Gastroesophageal sphincter (tissue), 4 donors: Measurements from ENCODE around the gene MRPS9. TPM values are rescaled to one million over a fixed set of nuclear protein-coding genes. Genes with fewer than 3 reads are reported as not detected.

Experiments used
- ATAC-seq: fragments of 150-250 bp; one replicate; pipeline ENCODE4 v1.9.1; 2016; ENCODE audit warnings: mild to moderate bottlenecking, moderate library complexity
- H3K27ac ChIP-seq, 4 donors: fragments of 200-600 bp; sonication (generic) in 3 of 4; 1 replicate in 3 of 4; 2 replicates in 1 of 4; pipeline ENCODE4 v1.5.1; 2016 to 2019
- H3K27me3 ChIP-seq: fragments of 200-600 bp; sonication (generic); one replicate; pipeline ENCODE4 v1.5.1; 2019
- H3K36me3 ChIP-seq, 2 donors: fragments of 200-600 bp; sonication (generic); one replicate each; pipeline ENCODE4 v1.5.1; 2019; ENCODE audit warnings: control low read depth in 1 of 2
- H3K4me1 ChIP-seq, 3 donors: fragments of 200-600 bp; sonication (generic); 1 replicate in 2 of 3; 2 replicates in 1 of 3; pipeline ENCODE4 v1.5.1; 2016 to 2019; ENCODE audit warnings: control low read depth in 2 of 3
- H3K4me3 ChIP-seq, 2 donors: fragments of 200-600 bp; sonication (generic); one replicate each; pipeline ENCODE4 v1.5.1; 2019; ENCODE audit warnings: mild to moderate bottlenecking in 1 of 2, moderate library complexity in 1 of 2
- H3K9me3 ChIP-seq, 3 donors: fragments of 200-600 bp; sonication (generic); one replicate each; pipeline ENCODE4 v1.5.1; 2017 to 2019; ENCODE audit warnings: control low read depth in 2 of 3
- CTCF ChIP-seq, 4 experiments: fragments of 200-600 bp in 2 of 4; fragments of 450-650 bp in 2 of 4; sonication (generic) in 1 of 4; IDR thresholded peaks; one replicate each; pipeline ENCODE4 v1.5.1; 2017 to 2019; ENCODE audit warnings: antibody characterized with exemption in 4 of 4, mild to moderate bottlenecking in 2 of 4, moderate library complexity in 2 of 4
- EP300 ChIP-seq: sonication (generic); formaldehyde crosslinking; IDR thresholded peaks from one replicate; pipeline ENCODE4 v1.6.1; 2017; ENCODE audit warnings: antibody characterized with exemption, mild to moderate bottlenecking
- POLR2A ChIP-seq, 2 donors: fragments of 450-650 bp; IDR thresholded peaks; one replicate each; pipeline ENCODE4 v1.6.1; 2017; ENCODE audit warnings: antibody characterized with exemption in 2 of 2, mild to moderate bottlenecking in 2 of 2, moderate library complexity in 1 of 2
- POLR2AphosphoS5 ChIP-seq: sonication (generic); formaldehyde crosslinking; IDR thresholded peaks from one replicate; pipeline ENCODE4 v1.6.1; 2017; ENCODE audit warnings: antibody characterized with exemption
- WGBS, 2 donors: methylation state at CpG; one replicate each; pipeline ENCODE4 v1.1.5; 2018; ENCODE audit warnings: low coverage in 1 of 2; 5-methylcytosine and 5-hydroxymethylcytosine counted together
- total RNA-seq, 4 donors: library from RNA; depleted of rRNA; stranded (reverse); fragments of >200 nt; gene quantifications; one replicate each; pipeline ENCODE4 v1.1.0, GENCODE V29; 2016

Gene MRPS9
- 10 to 100 TPM; 21.1 to 26.8 (median 23.2) TPM for total RNA-seq

DNA sequence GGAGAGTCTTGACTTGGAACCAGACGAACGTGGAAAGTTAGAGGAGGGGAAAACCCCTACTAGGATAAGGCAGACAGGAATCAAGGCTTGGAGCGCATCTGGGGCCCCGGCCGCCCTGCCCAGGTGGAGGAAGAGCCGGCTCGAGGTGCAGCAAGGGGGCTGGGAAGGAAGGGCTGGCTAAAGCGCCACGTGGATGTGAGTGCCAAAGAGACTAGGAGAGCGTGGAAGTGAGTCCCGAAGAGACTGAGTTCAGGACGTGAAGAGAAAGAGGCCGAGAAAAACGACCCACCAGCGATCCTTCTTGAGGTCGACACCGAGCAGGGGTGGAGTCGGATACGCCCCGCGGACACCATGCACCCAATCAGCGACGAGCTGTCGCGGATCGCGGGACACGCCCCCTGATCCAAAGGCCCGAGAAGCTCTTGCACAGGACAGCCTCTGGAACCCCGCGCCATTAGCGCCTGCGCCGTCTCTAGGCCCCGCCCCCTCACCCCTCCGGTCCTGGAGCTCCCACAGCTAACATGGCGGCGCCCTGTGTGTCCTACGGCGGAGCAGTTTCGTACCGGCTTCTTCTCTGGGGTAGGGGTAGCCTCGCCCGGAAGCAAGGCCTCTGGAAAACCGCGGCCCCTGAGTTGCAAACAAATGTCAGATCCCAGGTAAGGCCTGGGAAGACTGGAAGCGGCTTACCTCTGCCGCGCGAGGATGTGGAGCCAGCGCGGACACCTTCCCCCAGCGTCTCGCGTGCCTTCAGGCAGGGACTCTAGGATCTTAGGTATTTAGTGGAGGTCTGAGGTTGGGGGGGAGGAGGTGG, at the start of gene MRPS9:
Gene MRPS9 (plus strand): TSS at position 498 of the 811 bp plus-strand sequence. CDS start 24 bp downstream, at position 522.
- Histone ChIP-seq H3K27ac (peak within 1 kb of the TSS; percentile 85 to 88 (median 86)), H3K4me3 (peak within 1 kb of the TSS; percentile 60 to 79), H3K9me3 (no peaks in the 10 kb centered on the region), H3K36me3 (no peaks in the 10 kb centered on the region), H3K4me1 (peaks cover 0 to 45% (median 9%) of the 10 kb centered on the region in 3 donors), H3K27me3 (no peaks in the 10 kb centered on the region)
- 0% methylated on average over 11 to 12 of the region's 55 CpGs for WGBS, 2 donors
- ATAC-seq, result peak; percentile 100
- TF ChIP-seq CTCF (IDR thresholded peaks at IDR 0.05) (peak in 1 of 4 experiments; percentile 15), EP300 (no peak), POLR2A (IDR thresholded peaks at IDR 0.05) (peak; percentile 20 to 57), POLR2AphosphoS5 (peak; percentile 45)

DNA sequence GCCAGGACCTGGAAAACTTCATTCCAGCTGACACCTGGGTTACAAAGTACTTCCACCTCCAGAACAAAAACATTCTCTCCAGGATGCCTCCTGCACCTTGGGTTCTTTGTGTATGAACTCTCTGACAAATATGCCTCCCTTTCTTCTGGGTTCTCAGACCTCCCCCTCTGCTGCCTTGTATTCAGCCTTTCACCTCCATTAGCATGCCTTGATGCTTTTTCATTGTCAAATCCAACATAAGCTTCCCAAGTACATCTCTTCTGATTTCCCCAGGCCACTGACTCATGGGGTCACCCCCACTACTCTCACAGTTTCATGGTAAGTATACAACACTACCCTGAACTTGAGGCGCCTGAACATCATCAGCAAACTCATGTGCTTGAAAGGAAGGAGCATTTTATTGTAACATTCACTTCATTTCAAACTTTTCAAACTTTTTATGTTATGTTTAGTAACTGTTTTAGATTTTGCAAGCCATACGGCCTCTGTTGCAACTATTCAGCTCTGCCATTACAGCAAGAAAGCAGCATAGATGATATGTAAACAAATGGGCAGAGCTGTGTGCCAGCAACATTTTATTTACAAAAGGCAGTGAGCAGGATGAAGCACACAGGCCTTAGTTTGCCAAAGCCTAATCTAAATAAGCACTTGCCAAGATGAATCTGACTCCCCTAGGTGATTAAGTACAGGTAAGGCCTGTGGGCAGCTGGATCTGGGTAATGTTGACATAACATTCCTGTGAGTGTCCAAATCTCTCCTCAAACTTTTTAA, 32.5 kb upstream of the MRPS9 start:
- 46 to 52% methylated on average over 2 of the region's 2 CpGs for WGBS, 2 donors
- no peak for ATAC-seq
- no peaks in the 10 kb centered on the region for H3K27me3 ChIP-seq
- peaks cover 0 to 38% (median 0%) of the 10 kb centered on the region in 3 donors for H3K9me3 ChIP-seq
- TF ChIP-seq EP300 (no peak), POLR2AphosphoS5 (peak; percentile 18)
- H3K27ac ChIP-seq, result no peak overlapping the region
- no peaks in the 10 kb centered on the region for H3K4me1 ChIP-seq
- no peaks in the 10 kb centered on the region for H3K36me3 ChIP-seq
- no peak overlapping the region for H3K4me3 ChIP-seq

DNA sequence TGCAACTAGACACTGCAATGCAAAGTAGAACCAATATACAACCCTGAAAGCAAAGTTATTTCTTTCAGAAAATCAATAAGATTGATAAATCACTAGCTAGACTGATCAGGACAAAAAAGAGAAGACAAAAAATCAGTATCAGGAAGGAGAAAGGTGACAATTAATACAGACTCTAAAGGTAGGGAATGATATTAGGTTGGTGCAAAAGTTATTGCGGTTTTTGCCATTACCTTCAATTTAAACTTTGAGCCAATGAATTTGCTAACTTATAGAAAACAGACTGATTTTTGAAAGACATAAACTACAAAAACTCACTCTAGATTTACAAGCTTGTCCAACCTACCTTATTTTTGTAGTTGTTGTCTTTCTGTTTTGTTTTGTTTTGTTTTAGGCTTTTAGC, 30.5 kb upstream of the MRPS9 start:
- TF ChIP-seq CTCF (IDR thresholded peaks at IDR 0.05) (no peak), EP300 (no peak), POLR2AphosphoS5 (no peak), POLR2A (IDR thresholded peaks at IDR 0.05) (no peak)
- no peak overlapping the region for H3K4me3 ChIP-seq
- no peak for ATAC-seq
- 92 to 100% methylated on average over 1 of the region's 1 CpG for WGBS, 2 donors
- peaks cover 0 to 24% (median 0%) of the 10 kb centered on the region in 3 donors for H3K9me3 ChIP-seq
- H3K4me1 ChIP-seq, result no peaks in the 10 kb centered on the region
- no peak overlapping the region for H3K27ac ChIP-seq
- no peaks in the 10 kb centered on the region for H3K36me3 ChIP-seq
- H3K27me3 ChIP-seq, result no peaks in the 10 kb centered on the region

DNA sequence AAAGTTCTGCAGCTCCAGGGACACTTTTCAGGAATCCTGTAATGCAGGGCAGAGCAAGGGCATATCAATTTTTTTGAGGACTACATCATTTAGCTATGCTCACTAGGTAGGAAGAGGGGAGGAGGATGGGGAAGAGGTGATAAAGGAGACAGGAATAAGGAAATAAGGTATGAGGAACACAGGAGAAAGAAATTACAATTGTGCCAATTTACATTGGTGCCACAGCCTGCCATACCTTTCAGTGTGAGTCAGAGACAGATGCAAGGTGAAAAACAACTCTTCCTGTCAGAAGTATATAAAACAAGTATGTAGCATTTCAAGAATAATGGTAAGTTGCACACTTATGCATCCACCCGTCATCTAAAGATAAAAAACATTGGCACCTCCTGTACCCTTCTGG, 5.4 kb upstream of the MRPS9 start:
- H3K27me3 ChIP-seq, result no peaks in the 10 kb centered on the region
- H3K27ac ChIP-seq, result no peak overlapping the region
- WGBS, 2 donors, result 80 to 93% methylated on average over 1 of the region's 1 CpG
- ATAC-seq, result no peak
- H3K9me3 ChIP-seq, result no peaks in the 10 kb centered on the region
- H3K36me3 ChIP-seq, result no peaks in the 10 kb centered on the region
- no peak overlapping the region for H3K4me3 ChIP-seq
- TF ChIP-seq POLR2A (IDR thresholded peaks at IDR 0.05) (no peak), CTCF (IDR thresholded peaks at IDR 0.05) (no peak), EP300 (no peak), POLR2AphosphoS5 (no peak)
- peaks cover 0 to 7% (median 4%) of the 10 kb centered on the region in 3 donors for H3K4me1 ChIP-seq

DNA sequence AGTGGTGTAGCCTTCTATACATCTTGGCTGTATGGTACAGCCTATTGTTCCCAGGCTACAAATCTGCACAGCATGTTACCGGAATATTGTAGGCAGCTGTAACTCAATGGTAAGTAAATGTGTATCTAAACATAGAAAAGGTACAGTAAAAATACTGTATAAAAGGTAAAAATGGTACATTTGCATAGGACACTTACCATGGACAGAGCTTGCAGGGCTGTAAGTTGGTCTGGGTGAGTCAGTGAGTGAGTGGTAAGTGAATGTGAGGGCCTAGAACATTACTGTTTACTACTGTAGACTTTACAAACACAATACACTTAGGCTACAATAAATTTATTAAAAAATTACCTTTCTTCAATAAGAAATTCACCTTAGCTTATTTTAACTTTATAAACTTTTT, 3.7 kb upstream of the MRPS9 start:
- Histone ChIP-seq H3K27ac (no peak overlapping the region), H3K4me1 (peaks cover 0 to 15% (median 9%) of the 10 kb centered on the region in 3 donors), H3K9me3 (no peaks in the 10 kb centered on the region), H3K4me3 (no peak overlapping the region), H3K27me3 (no peaks in the 10 kb centered on the region), H3K36me3 (no peaks in the 10 kb centered on the region)
- ATAC-seq, result no peak
- WGBS, 2 donors, result 90% methylated on average over 1 of the region's 1 CpG; no CpG with 5 or more reads in 1 of the 2 donors
- TF ChIP-seq EP300 (no peak), POLR2AphosphoS5 (no peak), POLR2A (IDR thresholded peaks at IDR 0.05) (no peak), CTCF (IDR thresholded peaks at IDR 0.05) (no peak)
